HG03060 (cell line): ENCODE data around the gene BCL2L2.
"Not testable (repeated sequence)": the region's sequence is repeated elsewhere in the genome, so short reads cannot be mapped to it uniquely, and the experiment has no call there.

Source experiments
- ATAC-seq: cut with Tn5 transposase; IDR thresholded peaks from one replicate; pipeline ENCODE4 v1.9.1; 2021; ENCODE audit warnings: low read depth, moderate number of reproducible peaks; ENCODE audit not compliant: unreplicated experiment

The BCL2L2 gene

GRCh38 chr14:23322568-23323517, 16.2 kb downstream of the BCL2L2 start:
- no peak for ATAC-seq

DNA sequence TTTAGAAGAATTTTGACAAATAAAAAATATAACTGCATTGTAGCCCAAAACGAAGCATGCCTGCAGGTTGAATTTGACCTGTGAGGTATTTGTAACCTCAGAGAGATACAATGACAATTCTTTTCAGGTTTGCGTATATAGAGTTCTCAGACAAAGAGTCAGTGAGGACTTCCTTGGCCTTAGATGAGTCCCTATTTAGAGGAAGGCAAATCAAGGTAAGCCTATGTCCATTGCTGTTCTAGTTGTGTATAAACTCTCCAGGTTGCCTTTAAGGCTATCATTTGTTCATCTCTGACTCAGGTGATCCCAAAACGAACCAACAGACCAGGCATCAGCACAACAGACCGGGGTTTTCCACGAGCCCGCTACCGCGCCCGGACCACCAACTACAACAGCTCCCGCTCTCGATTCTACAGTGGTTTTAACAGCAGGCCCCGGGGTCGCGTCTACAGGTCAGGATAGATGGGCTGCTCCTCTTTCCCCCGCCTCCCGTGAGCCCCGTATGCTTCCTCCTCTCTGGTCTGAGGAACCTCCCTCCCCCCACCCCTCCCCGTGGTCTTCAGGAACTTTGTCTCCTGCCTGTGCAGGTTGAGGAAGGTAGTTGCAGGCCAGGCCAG, 17.3 kb downstream of the BCL2L2 start:
- ATAC-seq, result no peak

DNA sequence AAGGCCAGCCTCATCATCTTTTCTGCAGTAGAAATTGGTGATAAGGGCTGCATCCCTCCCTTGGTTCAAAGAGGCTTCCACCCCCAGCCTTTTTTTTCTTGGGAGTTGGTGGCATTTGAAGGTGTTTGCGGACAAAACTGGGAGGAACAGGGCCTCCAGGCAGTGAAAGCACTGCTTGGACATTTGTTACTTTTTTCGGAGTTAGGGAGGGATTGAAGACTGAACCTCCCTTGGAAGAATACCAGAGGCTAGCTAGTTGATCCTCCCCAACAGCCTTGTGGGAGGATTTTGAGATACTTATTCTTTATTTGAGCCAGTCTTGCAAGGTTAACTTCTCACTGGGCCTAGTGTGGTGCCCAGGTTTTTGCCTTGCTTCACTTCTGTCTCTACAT, 17.8 kb downstream of the BCL2L2 start:
- ATAC-seq, result no peak

- no peak for ATAC-seq
Measured at GRCh38 chr14:23324993-23325392, 18.4 kb downstream of the BCL2L2 start.

DNA sequence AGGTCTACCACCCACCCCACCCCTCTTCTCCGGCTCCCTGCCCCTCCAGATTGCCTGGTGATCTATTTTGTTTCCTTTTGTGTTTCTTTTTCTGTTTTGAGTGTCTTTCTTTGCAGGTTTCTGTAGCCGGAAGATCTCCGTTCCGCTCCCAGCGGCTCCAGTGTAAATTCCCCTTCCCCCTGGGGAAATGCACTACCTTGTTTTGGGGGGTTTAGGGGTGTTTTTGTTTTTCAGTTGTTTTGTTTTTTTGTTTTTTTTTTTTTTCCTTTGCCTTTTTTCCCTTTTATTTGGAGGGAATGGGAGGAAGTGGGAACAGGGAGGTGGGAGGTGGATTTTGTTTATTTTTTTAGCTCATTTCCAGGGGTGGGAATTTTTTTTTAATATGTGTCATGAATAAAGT, 19.1 kb downstream of the BCL2L2 start:
- not testable (repeated sequence) for ATAC-seq

DNA sequence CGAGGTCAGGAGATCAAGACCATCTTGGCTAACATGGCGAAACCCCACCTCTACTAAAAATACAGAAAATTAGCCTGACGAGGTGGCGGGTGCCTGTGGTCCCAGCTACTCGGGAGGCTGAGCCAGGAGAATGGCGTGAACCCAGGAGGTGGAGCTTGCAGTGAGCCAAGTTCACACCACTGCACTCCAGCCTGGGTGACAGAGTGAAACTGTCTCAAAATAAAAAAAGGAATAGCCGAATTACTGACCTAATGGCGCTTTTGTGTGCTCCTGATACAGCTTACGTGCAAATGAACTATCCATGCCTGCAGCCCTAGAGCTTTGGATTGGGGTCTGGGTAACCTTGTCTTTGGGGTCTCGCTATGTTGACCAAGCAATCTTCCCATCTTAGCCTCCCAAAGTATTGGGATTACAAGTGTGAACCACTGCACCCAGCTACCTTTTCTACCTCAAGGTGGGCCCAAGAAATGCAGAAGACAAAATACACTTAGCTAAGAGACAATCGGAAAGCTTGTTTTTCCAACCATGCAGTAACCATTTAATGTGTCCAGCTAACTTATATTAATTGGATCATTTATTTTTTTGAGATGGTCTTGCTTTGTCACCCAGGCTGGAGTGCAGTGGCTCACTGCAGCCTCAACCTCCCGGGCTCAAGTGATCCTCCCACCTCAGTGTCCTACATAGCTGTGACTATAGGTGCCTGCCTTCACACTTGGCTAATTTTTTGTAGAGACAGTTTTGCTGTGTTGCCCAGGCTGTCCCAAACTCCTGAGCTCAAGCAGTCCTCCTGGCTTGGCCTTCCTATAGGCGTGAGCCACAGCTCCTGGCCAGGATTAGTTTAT, 20.1 kb downstream of the BCL2L2 start:
- ATAC-seq, result no peak

GRCh38 chr14:23327947-23328744, 21.5 kb downstream of the BCL2L2 start:
- ATAC-seq, result no peak

DNA sequence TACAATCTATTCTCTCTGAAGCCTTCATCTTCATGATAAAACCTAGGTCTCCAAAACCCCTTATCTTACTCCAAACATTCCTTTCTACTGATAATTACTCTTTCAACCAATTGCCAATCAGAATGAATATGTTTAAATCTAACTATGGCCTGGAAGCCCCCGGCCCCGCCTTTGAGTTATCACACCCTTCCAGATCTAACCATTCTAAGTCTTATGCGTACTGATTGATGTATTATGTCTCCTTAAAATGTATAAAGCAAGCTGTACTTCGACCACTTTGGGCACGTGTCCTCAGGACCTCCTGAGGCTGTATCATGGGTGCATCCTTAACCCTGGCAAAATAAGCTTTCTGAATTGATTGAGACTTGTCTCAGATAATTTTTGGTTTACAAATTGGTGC, 29.0 kb downstream of the BCL2L2 start:
- no peak for ATAC-seq

DNA sequence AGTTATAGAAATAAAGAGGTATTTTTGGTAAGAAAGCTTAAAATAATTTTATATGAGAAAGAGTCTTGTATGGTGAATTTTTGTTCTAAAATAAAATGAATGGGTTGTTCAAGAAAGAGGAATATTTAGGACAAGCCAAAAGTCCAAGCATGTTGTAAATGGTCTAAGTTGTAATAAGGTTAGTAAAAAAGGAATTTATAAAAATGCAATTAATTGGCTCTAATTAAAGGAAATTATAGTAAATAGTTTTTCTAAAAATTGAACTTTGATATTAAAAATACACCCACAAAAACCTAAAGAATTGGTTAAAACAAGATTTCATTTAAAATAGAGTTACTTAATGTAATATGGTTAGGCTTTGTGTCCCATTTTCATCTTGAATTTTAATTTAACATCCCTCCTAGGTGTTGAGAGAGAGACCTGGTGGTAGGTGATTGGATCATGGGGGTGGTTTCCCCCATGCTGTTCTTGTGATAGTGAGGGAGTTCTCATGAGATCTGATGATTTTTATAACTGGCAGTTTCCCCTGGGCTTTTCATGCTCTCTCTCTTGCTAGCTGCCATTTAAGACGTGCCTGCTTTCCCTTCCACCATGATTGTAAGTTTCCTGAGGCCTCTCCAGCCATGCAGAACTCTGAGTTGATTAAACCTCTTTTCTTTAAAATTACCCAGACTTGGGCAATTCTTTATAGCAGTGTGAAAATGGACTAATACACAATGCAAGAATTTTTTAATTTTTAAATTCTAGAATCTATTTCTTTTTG, 33.1 kb downstream of the BCL2L2 start:
- no peak for ATAC-seq

- no peak for ATAC-seq
Measured at GRCh38 chr14:23344481-23344880, 37.8 kb downstream of the BCL2L2 start.

DNA sequence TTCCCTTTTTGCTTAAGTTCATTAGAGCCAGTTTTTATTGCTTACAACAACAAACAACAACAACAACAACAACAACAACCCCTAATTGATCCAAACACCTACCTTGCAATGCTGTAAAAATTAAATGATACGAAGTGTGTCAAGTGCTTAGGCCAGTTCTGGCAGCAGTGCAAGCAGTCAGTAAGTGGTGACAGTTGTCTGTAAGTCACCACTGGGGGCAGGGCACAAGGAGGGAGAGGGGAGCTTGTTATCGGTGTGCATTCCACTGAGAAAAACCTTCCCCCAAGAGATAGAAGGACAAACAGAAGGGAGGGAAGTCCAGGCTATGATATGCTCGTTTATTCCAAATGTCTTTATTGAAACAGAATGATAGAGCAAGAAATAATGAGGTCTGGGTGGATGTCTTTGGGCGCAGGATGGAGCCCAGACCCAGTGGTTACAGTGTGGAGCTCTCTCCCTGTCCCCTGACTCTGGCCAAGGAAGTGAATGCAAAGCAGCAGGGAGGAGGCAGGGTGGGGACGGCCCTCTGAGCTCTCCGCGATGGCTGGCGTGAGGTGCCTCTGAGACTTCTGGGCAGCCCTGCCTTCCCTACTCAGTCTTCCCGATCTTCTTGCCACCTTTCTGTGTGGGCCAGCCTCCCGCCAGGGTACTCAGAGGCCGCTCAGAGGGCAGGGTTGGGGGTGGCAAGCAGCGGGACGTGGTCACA, 39.5 kb downstream of the BCL2L2 start:
- ATAC-seq, result no peak

DNA sequence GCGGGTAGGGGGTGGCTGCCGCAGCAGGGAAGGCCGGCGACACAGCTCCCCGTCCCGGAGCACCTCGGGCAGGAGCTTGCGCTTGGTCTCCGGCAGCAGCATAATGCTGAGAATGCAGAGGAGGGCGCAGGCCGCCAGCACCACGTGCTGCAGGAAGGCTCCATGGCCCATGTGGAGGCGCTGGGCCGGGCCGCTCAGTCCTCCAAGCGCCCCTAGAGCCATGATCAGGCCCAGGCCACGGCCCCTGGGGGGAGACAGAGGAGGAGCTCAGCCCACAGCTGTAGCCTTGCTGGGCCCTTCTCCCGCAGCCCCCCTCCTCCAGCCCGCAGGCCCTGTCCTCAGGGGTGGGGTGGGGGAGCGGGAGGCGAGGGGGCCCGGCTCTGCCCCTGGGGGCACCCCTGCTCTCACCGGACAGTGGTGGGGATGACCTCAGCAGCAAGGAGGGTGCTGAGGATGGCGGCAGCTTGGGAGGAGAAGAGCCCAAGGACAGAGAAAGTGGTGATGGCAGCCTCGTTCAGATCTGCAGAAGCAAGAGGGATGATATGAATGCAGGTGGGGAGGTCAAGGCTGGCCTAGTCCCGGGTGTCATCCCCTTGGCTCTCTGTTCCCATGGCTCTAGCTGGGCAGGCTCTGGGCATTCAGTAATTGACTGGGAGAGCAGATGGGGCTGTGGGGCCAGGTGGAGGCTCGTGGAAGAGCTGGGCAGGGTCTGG, 40.2 kb downstream of the BCL2L2 start:
- no peak for ATAC-seq

GRCh38 chr14:23347406-23348296, 41.0 kb downstream of the BCL2L2 start:
- no peak for ATAC-seq

- no peak for ATAC-seq
Measured at GRCh38 chr14:23348297-23348655, 41.6 kb downstream of the BCL2L2 start.

DNA sequence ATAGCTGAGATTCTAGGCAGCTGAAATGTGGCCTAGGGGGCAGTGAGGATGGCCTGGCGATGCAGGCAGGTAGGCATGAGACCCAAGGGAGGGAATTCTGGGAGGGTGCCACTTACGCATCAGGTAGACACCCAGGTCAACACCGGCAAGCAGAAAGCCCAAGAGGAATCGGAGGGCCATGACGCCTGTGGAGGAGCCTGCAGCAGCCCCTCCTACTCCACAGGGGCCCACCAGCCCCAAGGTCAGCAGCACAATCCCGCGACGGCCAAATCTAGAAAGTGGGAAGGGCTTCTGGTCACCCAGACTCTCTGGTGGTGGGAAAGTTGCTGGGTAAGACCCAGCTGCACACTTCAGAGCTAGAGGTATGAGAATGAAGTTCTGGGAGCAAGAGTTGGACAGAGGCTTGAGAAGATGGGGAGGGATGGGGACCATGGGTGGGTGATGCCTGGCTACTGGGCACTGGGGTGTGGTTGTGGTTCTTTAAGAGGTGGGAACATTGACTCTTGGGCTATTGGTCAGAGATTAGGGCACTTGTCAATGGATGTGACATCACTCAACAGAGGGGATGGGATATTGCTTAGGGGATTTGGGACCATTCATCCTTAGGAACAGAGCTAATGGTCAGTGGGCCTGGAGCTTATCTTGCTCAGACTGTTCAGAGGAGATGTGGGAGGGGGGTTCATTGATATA, 42.7 kb downstream of the BCL2L2 start:
- no peak for ATAC-seq

GRCh38 chr14:23351681-23352505, 45.3 kb downstream of the BCL2L2 start:
- no peak for ATAC-seq
